DOHH2 (cell line): ENCODE measurements around the gene CBLN4.

Experiments
- H3F3A ChIP-seq: fragments of 200-600 bp; sonication (generic), shearing (Covaris generic); 2 replicates; pipeline ENCODE4 v1.6.0; 2016; ENCODE audit warnings: antibody characterized with exemption, mild to moderate bottlenecking; ENCODE audit not compliant: control insufficient read depth, insufficient read depth
- H3K27ac ChIP-seq: fragments of 200-600 bp; sonication (generic); 2 replicates; pipeline ENCODE4 v1.5.1; 2014; ENCODE audit warnings: low read depth, mild to moderate bottlenecking, low read length, moderate library complexity
- H3K27me3 ChIP-seq: fragments of 200-600 bp; sonication (generic); 2 replicates; pipeline ENCODE4 v1.6.1; 2014; ENCODE audit warnings: mild to moderate bottlenecking, low read length, mixed read lengths; ENCODE audit not compliant: control insufficient read depth
- H3K36me3 ChIP-seq: fragments of 200-600 bp; sonication (generic); 2 replicates; pipeline ENCODE4 v1.6.1; 2014; ENCODE audit warnings: mild to moderate bottlenecking, low read length, moderate library complexity, mixed read lengths; ENCODE audit not compliant: control insufficient read depth
- H3K4me1 ChIP-seq: fragments of 200-600 bp; sonication (generic); 2 replicates; pipeline ENCODE4 v1.6.1; 2014; ENCODE audit warnings: mild to moderate bottlenecking, low read length, mixed read lengths; ENCODE audit not compliant: control insufficient read depth
- H3K4me2 ChIP-seq: fragments of 200-600 bp; sonication (generic); 2 replicates; pipeline ENCODE4 v1.6.0; 2014; ENCODE audit warnings: mild to moderate bottlenecking, low read length, moderate library complexity
- H3K4me3 ChIP-seq: fragments of 200-600 bp; sonication (generic); 2 replicates; pipeline ENCODE4 v1.5.1; 2014; ENCODE audit warnings: mild to moderate bottlenecking, low read length, mixed read lengths
- H3K79me2 ChIP-seq: fragments of 200-600 bp; sonication (generic); 2 replicates; pipeline ENCODE4 v1.6.1; 2014; ENCODE audit warnings: mild to moderate bottlenecking, low read length, mixed read lengths; ENCODE audit not compliant: control insufficient read depth
- H3K9me2 ChIP-seq: fragments of 200-600 bp; sonication (generic); replicated peaks from 2 replicates; pipeline ENCODE4 v1.6.1; 2014; ENCODE audit warnings: mild to moderate bottlenecking, low read length, mixed read lengths; ENCODE audit not compliant: control insufficient read depth
- H3K9me3 ChIP-seq: fragments of 200-600 bp; sonication (generic); 2 replicates; pipeline ENCODE4 v1.6.1; 2014; ENCODE audit warnings: antibody characterized with exemption, low read length, mixed read lengths; ENCODE audit not compliant: control insufficient read depth, insufficient read depth
- H4K20me1 ChIP-seq: fragments of 200-600 bp; sonication (generic); 2 replicates; pipeline ENCODE4 v1.6.0; 2014; ENCODE audit warnings: low read depth, mild to moderate bottlenecking, antibody characterized with exemption, low read length, moderate library complexity; ENCODE audit not compliant: control insufficient read depth, insufficient read depth
- EZH2phosphoT487 ChIP-seq: fragments of 200-600 bp; sonication (generic); IDR thresholded peaks from 2 replicates; pipeline ENCODE4 v1.6.1; 2017; ENCODE audit warnings: borderline replicate concordance, mild to moderate bottlenecking, antibody characterized with exemption, low read length, moderate library complexity, mixed read lengths
- TF ChIP-seq, protein P1 (sequence below): fragments of 200-600 bp; sonication (generic); IDR thresholded peaks from one replicate; pipeline ENCODE4 v1.5.1; 2014; ENCODE audit warnings: antibody characterized with exemption, mild to moderate bottlenecking, low read depth, low read length; ENCODE audit not compliant: poor library complexity, severe bottlenecking

The CBLN4 gene

GRCh38 chr20:56001106-56001785 is 4.1 kb downstream of the CBLN4 start:
- Histone ChIP-seq H3K4me1 (no peaks in the 10 kb centered on the region), H4K20me1 (no peaks in the 10 kb centered on the region), H3K9me3 (peaks cover 3% of the 10 kb centered on the region; the same call in 1 of the 2 replicates), H3K27ac (no peak overlapping the region), H3K36me3 (no peaks in the 10 kb centered on the region), H3K4me3 (no peak overlapping the region), H3K4me2 (no peak overlapping the region), H3K27me3 (no peaks in the 10 kb centered on the region), H3K9me2 (no peaks in the 10 kb centered on the region), H3F3A (no peaks in the 10 kb centered on the region), H3K79me2 (no peaks in the 10 kb centered on the region)
- no peak for TF ChIP-seq EZH2phosphoT487
- TF ChIP-seq, protein P1, sequence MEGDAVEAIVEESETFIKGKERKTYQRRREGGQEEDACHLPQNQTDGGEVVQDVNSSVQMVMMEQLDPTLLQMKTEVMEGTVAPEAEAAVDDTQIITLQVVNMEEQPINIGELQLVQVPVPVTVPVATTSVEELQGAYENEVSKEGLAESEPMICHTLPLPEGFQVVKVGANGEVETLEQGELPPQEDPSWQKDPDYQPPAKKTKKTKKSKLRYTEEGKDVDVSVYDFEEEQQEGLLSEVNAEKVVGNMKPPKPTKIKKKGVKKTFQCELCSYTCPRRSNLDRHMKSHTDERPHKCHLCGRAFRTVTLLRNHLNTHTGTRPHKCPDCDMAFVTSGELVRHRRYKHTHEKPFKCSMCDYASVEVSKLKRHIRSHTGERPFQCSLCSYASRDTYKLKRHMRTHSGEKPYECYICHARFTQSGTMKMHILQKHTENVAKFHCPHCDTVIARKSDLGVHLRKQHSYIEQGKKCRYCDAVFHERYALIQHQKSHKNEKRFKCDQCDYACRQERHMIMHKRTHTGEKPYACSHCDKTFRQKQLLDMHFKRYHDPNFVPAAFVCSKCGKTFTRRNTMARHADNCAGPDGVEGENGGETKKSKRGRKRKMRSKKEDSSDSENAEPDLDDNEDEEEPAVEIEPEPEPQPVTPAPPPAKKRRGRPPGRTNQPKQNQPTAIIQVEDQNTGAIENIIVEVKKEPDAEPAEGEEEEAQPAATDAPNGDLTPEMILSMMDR, result no peak

- Histone ChIP-seq H3K9me2 (no peaks in the 10 kb centered on the region), H4K20me1 (no peaks in the 10 kb centered on the region), H3F3A (no peaks in the 10 kb centered on the region), H3K79me2 (no peaks in the 10 kb centered on the region), H3K4me2 (no peak overlapping the region), H3K27me3 (no peaks in the 10 kb centered on the region), H3K4me3 (no peak overlapping the region), H3K27ac (no peak overlapping the region), H3K9me3 (peaks cover 4% of the 10 kb centered on the region; the same call in 1 of the 2 replicates), H3K4me1 (no peaks in the 10 kb centered on the region), H3K36me3 (no peaks in the 10 kb centered on the region)
- no peak for TF ChIP-seq EZH2phosphoT487
- TF ChIP-seq, protein P1, result no peak
Observed at GRCh38 chr20:55978550-55978949, 26.8 kb downstream of the CBLN4 start.

GRCh38 chr20:55977690-55978459 is 27.4 kb downstream of the CBLN4 start:
- H3K4me2 ChIP-seq, result no peak overlapping the region
- no peaks in the 10 kb centered on the region for H3K27me3 ChIP-seq
- no peaks in the 10 kb centered on the region for H3K9me2 ChIP-seq
- TF ChIP-seq, protein P1, result no peak
- TF ChIP-seq EZH2phosphoT487, result no peak
- no peaks in the 10 kb centered on the region for H3K36me3 ChIP-seq
- no peaks in the 10 kb centered on the region for H3F3A ChIP-seq
- no peaks in the 10 kb centered on the region for H4K20me1 ChIP-seq
- H3K79me2 ChIP-seq, result no peaks in the 10 kb centered on the region
- H3K4me3 ChIP-seq, result no peak overlapping the region
- no peaks in the 10 kb centered on the region for H3K4me1 ChIP-seq
- H3K27ac ChIP-seq, result no peak overlapping the region
- peaks cover 4% of the 10 kb centered on the region; the same call in 1 of the 2 replicates for H3K9me3 ChIP-seq
